Midbrain (tissue), 1 donor: ENCODE data around the gene MIA3.
"Not testable (repeated sequence)": the region's sequence is repeated elsewhere in the genome, so short reads cannot be mapped to it uniquely, and the experiment has no call there.

Experiments
- DNase-seq: peaks from one replicate; lab custom pipeline; 2025; lab: John Stamatoyannopoulos, UW

MIA3 gene, protein sequence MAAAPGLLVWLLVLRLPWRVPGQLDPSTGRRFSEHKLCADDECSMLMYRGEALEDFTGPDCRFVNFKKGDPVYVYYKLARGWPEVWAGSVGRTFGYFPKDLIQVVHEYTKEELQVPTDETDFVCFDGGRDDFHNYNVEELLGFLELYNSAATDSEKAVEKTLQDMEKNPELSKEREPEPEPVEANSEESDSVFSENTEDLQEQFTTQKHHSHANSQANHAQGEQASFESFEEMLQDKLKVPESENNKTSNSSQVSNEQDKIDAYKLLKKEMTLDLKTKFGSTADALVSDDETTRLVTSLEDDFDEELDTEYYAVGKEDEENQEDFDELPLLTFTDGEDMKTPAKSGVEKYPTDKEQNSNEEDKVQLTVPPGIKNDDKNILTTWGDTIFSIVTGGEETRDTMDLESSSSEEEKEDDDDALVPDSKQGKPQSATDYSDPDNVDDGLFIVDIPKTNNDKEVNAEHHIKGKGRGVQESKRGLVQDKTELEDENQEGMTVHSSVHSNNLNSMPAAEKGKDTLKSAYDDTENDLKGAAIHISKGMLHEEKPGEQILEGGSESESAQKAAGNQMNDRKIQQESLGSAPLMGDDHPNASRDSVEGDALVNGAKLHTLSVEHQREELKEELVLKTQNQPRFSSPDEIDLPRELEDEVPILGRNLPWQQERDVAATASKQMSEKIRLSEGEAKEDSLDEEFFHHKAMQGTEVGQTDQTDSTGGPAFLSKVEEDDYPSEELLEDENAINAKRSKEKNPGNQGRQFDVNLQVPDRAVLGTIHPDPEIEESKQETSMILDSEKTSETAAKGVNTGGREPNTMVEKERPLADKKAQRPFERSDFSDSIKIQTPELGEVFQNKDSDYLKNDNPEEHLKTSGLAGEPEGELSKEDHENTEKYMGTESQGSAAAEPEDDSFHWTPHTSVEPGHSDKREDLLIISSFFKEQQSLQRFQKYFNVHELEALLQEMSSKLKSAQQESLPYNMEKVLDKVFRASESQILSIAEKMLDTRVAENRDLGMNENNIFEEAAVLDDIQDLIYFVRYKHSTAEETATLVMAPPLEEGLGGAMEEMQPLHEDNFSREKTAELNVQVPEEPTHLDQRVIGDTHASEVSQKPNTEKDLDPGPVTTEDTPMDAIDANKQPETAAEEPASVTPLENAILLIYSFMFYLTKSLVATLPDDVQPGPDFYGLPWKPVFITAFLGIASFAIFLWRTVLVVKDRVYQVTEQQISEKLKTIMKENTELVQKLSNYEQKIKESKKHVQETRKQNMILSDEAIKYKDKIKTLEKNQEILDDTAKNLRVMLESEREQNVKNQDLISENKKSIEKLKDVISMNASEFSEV (N-terminal part only)

DNA sequence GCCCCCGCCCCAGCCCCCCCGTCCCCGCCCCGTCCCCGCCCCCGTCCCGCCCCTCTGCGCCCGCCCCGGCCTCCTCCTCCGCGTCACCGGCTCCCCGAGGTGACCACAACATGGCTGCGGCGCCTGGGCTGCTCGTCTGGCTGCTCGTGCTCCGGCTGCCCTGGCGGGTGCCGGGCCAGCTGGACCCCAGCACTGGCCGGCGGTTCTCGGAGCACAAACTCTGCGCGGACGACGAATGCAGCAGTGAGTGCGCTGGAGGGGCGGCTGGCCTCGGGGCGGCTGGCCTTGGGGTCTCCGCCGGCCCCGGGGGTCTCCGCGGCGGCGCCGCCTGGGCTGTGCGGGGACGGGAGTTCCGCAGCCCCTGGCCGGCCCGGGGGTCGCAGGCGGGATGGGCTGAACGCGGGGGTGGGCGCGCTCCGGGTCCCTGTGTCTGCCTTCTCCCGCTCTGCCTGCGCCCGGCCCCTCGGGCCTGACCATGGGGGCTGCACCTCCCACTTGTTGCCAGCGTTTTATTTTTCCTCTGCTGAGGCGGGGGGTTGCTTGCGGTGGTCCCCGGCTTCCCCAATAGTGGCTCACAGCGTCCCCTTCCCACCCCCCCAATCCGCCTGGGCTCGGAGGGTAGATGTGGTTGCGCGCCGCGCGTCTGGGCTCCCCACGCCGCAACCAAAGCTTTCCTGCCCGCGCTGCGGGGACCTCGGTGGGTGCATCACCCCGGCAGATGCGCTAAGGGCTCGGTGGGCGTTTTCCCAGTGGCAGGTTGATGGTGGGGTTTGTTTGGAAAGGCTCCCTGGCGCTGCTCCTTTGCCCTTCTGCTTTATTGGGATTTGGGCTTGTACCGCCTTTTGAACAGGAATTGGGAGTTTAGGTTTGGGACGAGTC is at the start of gene MIA3:
MIA3 (plus strand) TSS at position 97 of the 879 bp plus-strand sequence; CDS start at position 111, 14 bp downstream.
- peak; percentile 83 for DNase-seq

- no peak for DNase-seq
These were observed 47.1 kb upstream of the MIA3 start for GRCh38 chr1:222570837-222571236.

DNA sequence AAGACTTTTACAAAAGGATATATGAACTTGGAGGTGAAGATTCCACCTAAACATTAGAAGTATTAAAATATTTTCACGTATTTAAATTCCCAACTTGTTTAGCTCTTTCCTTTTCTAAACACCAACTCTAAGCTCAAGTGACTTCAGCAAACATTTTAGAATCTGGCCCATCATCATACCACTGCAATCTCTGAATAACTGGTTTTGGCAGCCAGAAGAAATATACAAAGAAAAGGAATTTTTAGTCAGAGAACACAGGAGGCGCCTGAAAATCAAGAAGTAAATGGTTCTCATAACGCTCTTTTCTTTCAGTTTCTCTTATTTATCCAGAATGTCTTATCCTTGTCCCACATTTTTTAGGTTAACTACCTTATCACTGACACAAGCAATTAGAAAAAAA is 38.6 kb upstream of the MIA3 start:
- no peak for DNase-seq

GRCh38 chr1:222582099-222582774 is 35.7 kb upstream of the MIA3 start:
- DNase-seq: no peak

GRCh38 chr1:222583079-222583478 is 34.8 kb upstream of the MIA3 start:
- no peak for DNase-seq

GRCh38 chr1:222586842-222587241 is 31.1 kb upstream of the MIA3 start:
- DNase-seq: no peak

DNA sequence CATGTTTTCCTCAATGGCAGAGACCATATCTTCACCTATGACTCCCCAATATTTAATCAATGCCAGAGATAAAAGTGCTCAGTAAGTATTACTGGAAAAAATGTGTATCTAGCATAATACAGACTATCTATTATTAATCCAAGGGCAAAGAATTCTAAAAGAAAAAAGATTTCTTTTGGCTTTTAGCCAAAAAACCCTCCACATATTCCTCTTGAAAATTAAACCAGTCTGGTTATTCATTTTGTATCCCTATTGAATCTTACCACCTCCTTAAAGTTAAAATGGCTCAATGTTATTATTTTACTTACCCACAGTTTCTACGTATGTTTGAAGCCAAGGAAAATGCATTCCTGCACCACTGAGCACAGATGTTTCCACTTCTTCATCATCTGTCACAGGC is 29.8 kb upstream of the MIA3 start:
- DNase-seq: no peak

- peak; percentile 91 for DNase-seq
These were observed 28.2 kb upstream of the MIA3 start, which contains the start of gene TAF1A for GRCh38 chr1:222589462-222590302. TAF1A (minus strand) TSS chr1:222589933.

- no peak for DNase-seq
These were observed 25.7 kb upstream of the MIA3 start for GRCh38 chr1:222592171-222592570.

DNA sequence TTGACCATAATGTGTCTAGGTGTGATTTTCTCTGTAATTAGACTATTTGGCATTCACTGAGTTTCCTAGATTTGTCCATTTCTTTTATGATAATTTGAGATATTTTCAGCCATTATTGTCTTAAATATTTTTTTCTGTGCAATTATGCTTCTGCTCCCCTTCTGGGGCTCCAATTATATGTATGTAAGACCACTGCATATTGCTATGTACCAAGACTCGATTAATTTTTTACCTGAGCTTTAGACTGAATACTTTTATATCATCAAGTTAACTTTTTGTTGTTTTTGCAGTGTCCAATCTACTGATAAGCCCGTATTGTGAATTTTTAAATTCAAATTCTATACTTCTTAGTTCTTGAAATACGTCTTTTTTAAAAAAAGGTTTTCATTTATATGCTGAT is 23.1 kb upstream of the MIA3 start:
- no peak for DNase-seq

- DNase-seq: no peak
These were observed 21.2 kb upstream of the MIA3 start for GRCh38 chr1:222596696-222597095.

GRCh38 chr1:222600281-222600680 is 17.6 kb upstream of the MIA3 start:
- no peak for DNase-seq

- DNase-seq: no peak
These were observed 16.6 kb upstream of the MIA3 start for GRCh38 chr1:222601257-222601656.

- DNase-seq: no peak
These were observed 11.1 kb upstream of the MIA3 start for GRCh38 chr1:222606757-222607156.

DNA sequence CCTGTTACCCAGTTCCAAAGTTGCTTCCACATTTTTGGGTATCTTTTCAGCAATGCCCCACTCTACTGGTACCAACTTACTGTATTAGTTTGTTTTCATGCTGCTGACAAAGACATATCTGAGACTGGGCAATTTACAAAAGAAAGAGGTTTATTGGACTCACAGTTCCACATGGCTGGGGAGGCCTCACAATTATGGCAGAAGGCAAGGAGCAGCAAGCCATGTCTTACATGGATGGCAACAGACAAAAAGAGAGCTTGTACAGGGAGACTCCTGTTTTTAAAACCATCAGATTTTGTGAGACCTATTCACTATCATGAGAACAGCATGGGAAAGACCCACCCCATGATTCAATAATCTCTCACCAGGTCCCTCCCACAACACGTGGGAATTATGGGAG is 8.8 kb upstream of the MIA3 start:
- not testable (repeated sequence) for DNase-seq

GRCh38 chr1:222610728-222611127 is 7.2 kb upstream of the MIA3 start:
- no peak for DNase-seq

DNA sequence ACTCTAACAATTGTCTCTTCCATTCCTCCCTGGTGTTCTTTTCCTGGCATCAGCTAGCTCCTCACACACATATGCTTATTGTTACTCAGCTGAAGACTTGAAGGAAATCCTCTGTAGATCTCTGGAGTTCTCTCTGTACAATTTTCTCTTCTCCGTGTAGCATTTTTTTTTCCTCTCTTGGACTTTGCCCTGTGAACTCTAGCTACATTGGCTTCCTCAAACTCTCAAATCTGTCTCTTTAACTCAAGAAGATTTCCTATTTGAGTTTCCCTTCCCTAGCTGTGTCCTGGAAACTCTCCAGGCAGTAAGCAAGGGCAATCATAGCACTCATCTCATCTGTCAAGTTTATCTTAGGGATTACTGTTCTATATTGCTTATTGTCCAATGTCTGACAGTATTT is 4.3 kb upstream of the MIA3 start:
- no peak for DNase-seq

GRCh38 chr1:222616525-222616924 is 1.4 kb upstream of the MIA3 start:
- DNase-seq: no peak

DNA sequence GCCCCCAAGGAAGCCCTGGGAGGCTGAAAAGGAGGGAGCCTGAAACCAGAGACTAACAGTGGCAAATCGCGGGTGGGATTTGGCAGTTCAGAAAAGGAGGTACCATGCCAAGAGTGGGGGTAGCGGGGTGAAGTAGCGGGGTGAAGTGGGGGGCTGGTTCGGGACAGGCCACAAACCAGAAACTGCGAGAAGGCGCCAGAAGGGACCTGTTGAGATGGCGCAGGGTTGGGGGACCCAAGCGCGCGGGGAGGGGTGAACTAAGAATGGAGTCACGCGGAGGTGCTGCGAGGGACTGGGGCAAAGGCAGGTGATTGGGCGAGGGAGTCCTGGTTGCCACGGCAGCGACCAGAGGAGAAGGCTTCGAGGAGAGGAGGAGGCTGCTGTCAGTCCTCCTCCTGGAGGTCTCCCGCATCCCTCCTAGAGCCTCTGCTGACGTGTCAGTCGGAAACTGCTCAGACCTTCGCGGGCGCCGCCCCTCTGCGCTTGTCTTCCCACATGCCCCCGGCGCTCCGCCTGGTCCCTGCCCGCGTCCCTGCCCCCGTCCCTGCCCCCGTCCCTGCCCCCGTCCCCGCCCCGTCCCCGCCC is 438 bp upstream of the MIA3 start:
- peak; percentile 83 for DNase-seq
